NCI-H446 treated with DMSO at 0.1 percent for 48 hours (cell line): ENCODE data around the gene APC2.
"Not testable (repeated sequence)": the region's sequence is repeated elsewhere in the genome, so short reads cannot be mapped to it uniquely, and the experiment has no call there.

Source experiments
- DNase-seq: peaks from one replicate; lab custom pipeline; 2025; lab: John Stamatoyannopoulos, UW

The APC2 gene

GRCh38 chr19:1428738-1429391 is 21.1 kb upstream of the APC2 start:
- no peak for DNase-seq

DNA sequence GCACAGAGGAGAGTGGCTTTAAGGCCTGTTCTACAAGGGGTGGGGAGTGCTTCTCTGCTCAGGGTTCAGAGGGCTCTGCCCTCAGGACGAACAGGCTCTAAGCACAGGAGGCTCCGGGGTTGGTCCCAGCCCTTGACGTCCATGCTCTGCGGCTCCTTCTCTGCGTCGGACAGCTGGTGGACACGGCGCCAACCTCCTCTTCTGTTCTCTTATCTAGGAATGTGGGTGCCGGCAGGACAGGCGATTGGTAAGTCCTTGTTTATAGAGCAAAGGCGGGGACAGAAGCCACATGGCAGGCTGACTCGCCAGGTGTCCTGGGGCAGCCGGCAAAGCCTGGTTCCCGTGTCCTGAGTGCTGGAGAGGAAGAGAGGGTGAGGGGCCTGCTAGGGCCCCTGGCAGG is 20.2 kb upstream of the APC2 start:
- DNase-seq = no peak

GRCh38 chr19:1430246-1430645 is 19.7 kb upstream of the APC2 start:
- DNase-seq = no peak

DNA sequence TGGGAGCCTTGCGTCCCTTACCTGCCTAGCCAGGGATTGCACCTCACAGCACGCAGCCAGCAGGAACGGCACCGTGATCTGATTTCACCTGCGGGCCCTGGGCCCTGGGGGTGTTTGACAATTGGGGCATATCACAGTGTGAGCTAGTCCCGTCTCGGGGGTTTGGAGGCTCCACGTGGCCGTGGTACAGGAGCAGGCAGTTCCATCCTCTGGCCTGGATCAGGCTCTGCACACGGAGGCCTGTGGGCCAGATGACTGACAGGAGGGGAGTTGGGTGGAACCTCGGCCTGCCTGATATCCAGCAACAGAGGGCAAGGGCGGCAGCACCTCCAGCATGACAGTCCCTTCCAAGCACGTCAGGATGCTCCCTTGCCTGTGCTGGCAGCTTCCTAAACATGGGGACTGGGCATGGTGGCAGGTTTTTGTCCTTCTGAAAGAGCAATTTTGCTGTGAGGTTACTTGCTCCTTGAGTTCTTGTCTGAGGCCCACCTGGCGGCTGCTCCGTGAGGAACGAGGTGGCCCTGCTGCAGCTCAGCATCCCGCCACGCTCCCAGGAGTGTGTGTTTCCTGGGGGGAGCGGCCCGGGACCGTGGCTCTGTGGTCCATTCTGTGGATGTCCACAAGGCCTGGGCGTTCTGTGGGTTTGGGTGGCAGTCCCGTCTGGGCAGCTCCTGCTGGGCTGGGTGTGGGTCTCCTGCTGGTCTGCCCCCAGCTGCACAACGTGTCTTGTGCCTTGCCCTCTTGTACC is 18.0 kb upstream of the APC2 start:
- no peak for DNase-seq

- DNase-seq = no peak
Observed at GRCh38 chr19:1432507-1432887, 17.4 kb upstream of the APC2 start.

- no peak for DNase-seq
Observed at GRCh38 chr19:1433119-1434039, 16.5 kb upstream of the APC2 start.

GRCh38 chr19:1434040-1434366 is 15.9 kb upstream of the APC2 start:
- DNase-seq = no peak

GRCh38 chr19:1434577-1435060 is 15.3 kb upstream of the APC2 start:
- no peak for DNase-seq

- no peak for DNase-seq
Observed at GRCh38 chr19:1435378-1435989, 14.4 kb upstream of the APC2 start.

DNA sequence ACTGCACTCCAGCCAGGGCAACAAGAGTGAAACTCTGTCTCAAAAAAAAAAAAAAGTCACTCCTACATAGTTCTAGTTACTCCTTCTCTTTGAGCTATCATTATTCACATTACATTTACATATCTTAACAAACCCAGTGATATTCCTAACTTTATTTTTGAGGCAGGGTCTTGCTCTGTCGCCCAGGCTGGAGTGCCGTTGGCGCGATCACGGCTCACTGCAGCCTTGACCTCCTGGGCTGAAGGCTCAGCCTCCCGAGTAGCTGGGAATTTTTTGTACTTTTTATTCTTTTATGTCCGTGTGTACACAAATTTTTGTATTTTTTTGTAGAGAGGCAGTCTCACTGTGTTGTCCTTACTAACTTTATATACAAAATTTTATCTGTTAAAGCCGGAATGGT is 12.3 kb upstream of the APC2 start:
- DNase-seq = no peak

GRCh38 chr19:1438035-1438932 is 11.6 kb upstream of the APC2 start, which contains the start of gene RPS15:
RPS15 (plus strand) TSS chr19:1438396; CDS start chr19:1438426, 30 bp downstream.
- peak; percentile 89 for DNase-seq

DNA sequence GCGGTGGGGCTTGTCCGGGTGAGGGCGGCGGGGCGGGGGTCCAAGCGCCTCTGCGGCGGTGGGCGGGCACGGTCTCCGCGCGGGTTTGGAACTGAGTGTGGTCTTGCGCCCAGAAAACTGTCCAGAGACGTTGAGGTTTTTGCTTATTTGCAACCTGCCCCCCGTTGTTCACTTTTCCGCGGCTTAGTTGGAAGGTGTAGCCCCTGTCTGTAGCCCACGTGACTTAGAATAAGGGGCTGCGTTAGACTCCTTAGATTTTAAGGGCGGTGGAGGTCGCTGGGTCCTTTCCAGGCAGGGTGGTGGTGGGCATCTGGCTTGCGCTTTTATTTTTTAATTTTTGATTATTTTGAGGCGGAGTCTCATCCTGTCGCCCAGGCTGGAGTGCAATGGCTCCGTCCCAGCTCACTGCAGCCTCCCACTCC is 11.0 kb upstream of the APC2 start:
- DNase-seq = no peak

GRCh38 chr19:1439525-1440417 is 10.2 kb upstream of the APC2 start:
- DNase-seq = not testable (repeated sequence)

- DNase-seq = no peak
Observed at GRCh38 chr19:1440418-1440801, 9.5 kb upstream of the APC2 start.

GRCh38 chr19:1441022-1441426 is 8.9 kb upstream of the APC2 start:
- DNase-seq = no peak

GRCh38 chr19:1441677-1442438 is 8.1 kb upstream of the APC2 start:
- no peak for DNase-seq

GRCh38 chr19:1445185-1445931 is 4.6 kb upstream of the APC2 start:
- DNase-seq = peak; percentile 27

GRCh38 chr19:1445932-1446712 is 3.8 kb upstream of the APC2 start:
- DNase-seq = peak; percentile 25
